GM23338 (cell line): ENCODE results near the gene KIF15. TPM values are rescaled to one million over a fixed set of nuclear protein-coding genes. Genes with fewer than 3 reads are reported as not detected.
A peak's percentile ranks its signal among the peaks of the same experiment; 100 is the strongest.

Experiments
- ATAC-seq: fragments of 200-7000 bp; cut with Tn5 transposase; 3 replicates; pipeline ENCODE4 v1.9.1; 2020
- DNase-seq: peaks from one replicate; pipeline ENCODE4 v3.0.0-alpha.2; 2015; ENCODE audit warnings: low spot score
- H2AFZ ChIP-seq: fragments of 200-600 bp; sonication (generic); 2 replicates; pipeline ENCODE4 v1.8.0; 2016; ENCODE audit warnings: antibody characterized with exemption, mild to moderate bottlenecking, moderate library complexity
- H3F3A ChIP-seq: fragments of 200-600 bp; sonication (generic); replicated peaks from 2 replicates; pipeline ENCODE4 v1.8.0; 2017; ENCODE audit warnings: antibody characterized with exemption, mixed run types, low read depth
- H3K27ac ChIP-seq: fragments of 200-600 bp; sonication (generic); 2 replicates; pipeline ENCODE4 v1.6.1; 2016; ENCODE audit warnings: low read depth
- H3K27me3 ChIP-seq: fragments of 200-600 bp; sonication (generic); 2 replicates; pipeline ENCODE4 v1.8.0; 2016; ENCODE audit warnings: mild to moderate bottlenecking, mixed run types, moderate library complexity; ENCODE audit not compliant: insufficient read depth
- H3K36me3 ChIP-seq: fragments of 200-600 bp; sonication (generic); 2 replicates; pipeline ENCODE4 v1.8.0; 2016; ENCODE audit warnings: mild to moderate bottlenecking; ENCODE audit not compliant: insufficient read depth
- H3K4me1 ChIP-seq: fragments of 200-600 bp; sonication (generic); 2 replicates; pipeline ENCODE4 v1.8.0; 2016; ENCODE audit warnings: mild to moderate bottlenecking, moderate library complexity; ENCODE audit not compliant: insufficient read depth
- H3K4me2 ChIP-seq: fragments of 200-600 bp; sonication (generic); 2 replicates; pipeline ENCODE4 v1.7.1; 2017; ENCODE audit warnings: mixed run types
- H3K4me3 ChIP-seq: fragments of 200-600 bp; sonication (generic); 2 replicates; pipeline ENCODE4 v1.6.1; 2016; ENCODE audit warnings: mixed run types
- H3K79me2 ChIP-seq: fragments of 200-600 bp; sonication (generic); replicated peaks from 2 replicates; pipeline ENCODE4 v1.8.0; 2017; ENCODE audit warnings: mild to moderate bottlenecking; ENCODE audit not compliant: insufficient read depth
- H3K9me2 ChIP-seq: fragments of 200-600 bp; sonication (generic); 2 replicates; pipeline ENCODE4 v1.8.0; 2017; ENCODE audit not compliant: insufficient read depth
- H4K20me1 ChIP-seq: fragments of 200-600 bp; sonication (generic); replicated peaks from 2 replicates; pipeline ENCODE4 v1.8.0; 2017; ENCODE audit warnings: mild to moderate bottlenecking; ENCODE audit not compliant: insufficient read depth
- H3K27ac Mint-ChIP-seq: 2 replicates; pipeline ENCODE4 v1.8.0; 2020; ENCODE audit warnings: inconsistent platforms, mild to moderate bottlenecking, moderate library complexity, mixed read lengths
- H3K27me3 Mint-ChIP-seq: 3 replicates; pipeline ENCODE4 v1.8.0; 2022; ENCODE audit warnings: low read depth, mild to moderate bottlenecking, moderate library complexity, mixed read lengths, inconsistent platforms; ENCODE audit not compliant: insufficient read depth, poor library complexity
- H3K36me3 Mint-ChIP-seq: 3 replicates; pipeline ENCODE4 v1.8.0; 2021; ENCODE audit warnings: low read depth, mild to moderate bottlenecking, inconsistent platforms, moderate library complexity, mixed read lengths
- H3K4me1 Mint-ChIP-seq: 3 replicates; pipeline ENCODE4 v1.8.0; 2020; ENCODE audit warnings: mild to moderate bottlenecking, inconsistent platforms, mixed read lengths
- H3K4me3 Mint-ChIP-seq: 3 replicates; pipeline ENCODE4 v1.8.0; 2021; ENCODE audit warnings: moderate library complexity, mild to moderate bottlenecking, inconsistent platforms, mixed read lengths
- H3K9me3 Mint-ChIP-seq: 3 replicates; pipeline ENCODE4 v1.8.0; 2020; ENCODE audit warnings: moderate library complexity, mild to moderate bottlenecking, inconsistent platforms, mixed read lengths
- EZH2 ChIP-seq: fragments of 200-600 bp; sonication (generic); IDR thresholded peaks from one replicate; pipeline ENCODE4 v1.8.0; 2017; ENCODE audit warnings: antibody characterized with exemption, mild to moderate bottlenecking, low read depth; ENCODE audit not compliant: unreplicated experiment
- EZH2phosphoT487 ChIP-seq: fragments of 200-600 bp; sonication (generic); IDR thresholded peaks from one replicate; pipeline ENCODE4 v1.8.1; 2018; ENCODE audit warnings: antibody characterized with exemption; ENCODE audit not compliant: unreplicated experiment
- JUNB ChIP-seq: IDR thresholded peaks from one replicate; pipeline ENCODE4 v1.6.1; 2016; ENCODE audit warnings: antibody characterized with exemption; ENCODE audit not compliant: unreplicated experiment
- NANOG ChIP-seq: IDR thresholded peaks from 2 replicates; pipeline ENCODE4 v1.6.1; 2016; ENCODE audit warnings: antibody characterized with exemption, borderline replicate concordance
- POLR2AphosphoS5 ChIP-seq: IDR thresholded peaks from 2 replicates; pipeline ENCODE4 v1.6.1; 2016; ENCODE audit warnings: antibody characterized with exemption, low read depth
- REST ChIP-seq: IDR thresholded peaks from one replicate; pipeline ENCODE4 v1.6.1; 2018; ENCODE audit warnings: antibody characterized with exemption; ENCODE audit not compliant: unreplicated experiment
- STAT1 ChIP-seq: IDR thresholded peaks from one replicate; pipeline ENCODE4 v1.6.1; 2016; ENCODE audit warnings: antibody characterized with exemption; ENCODE audit not compliant: unreplicated experiment
- ZNF114 ChIP-seq: fragments of 250-450 bp; sonication (Bioruptor Pico); IDR thresholded peaks from 2 replicates; pipeline ENCODE4 v1.5.0; 2020; ENCODE audit warnings: mild to moderate bottlenecking, moderate library complexity
- polyA plus RNA-seq: library from polyadenylated mRNA; unstranded; fragments of >200 nt; fragmentation: Nextera tagmentation; extraction: Ambion mirVana; gene quantifications from 2 replicates; pipeline ENCODE4 v1.2.1, GENCODE V29; 2016
- total RNA-seq: library from RNA; depleted of rRNA; stranded (reverse); fragments of >200 nt; shearing (Covaris generic); gene quantifications from 2 replicates; pipeline ENCODE4 v1.2.3, GENCODE V29; 2014
- TF ChIP-seq, protein P1 (sequence below), 2 experiments: fragments of 200-600 bp in 1 of 2; sonication (generic) in 1 of 2; conservative IDR thresholded peaks; 2 replicates each; pipeline versions ENCODE4 v1.5.1 to v1.6.1; 2016 to 2017; ENCODE audit warnings: antibody characterized with exemption in 2 of 2, low read depth in 2 of 2, mild to moderate bottlenecking in 2 of 2, moderate library complexity in 1 of 2

Gene KIF15
- total and polyA plus RNA-seq, 2 experiments from 2014 or later = 21.2 to 25.8 TPM

DNA sequence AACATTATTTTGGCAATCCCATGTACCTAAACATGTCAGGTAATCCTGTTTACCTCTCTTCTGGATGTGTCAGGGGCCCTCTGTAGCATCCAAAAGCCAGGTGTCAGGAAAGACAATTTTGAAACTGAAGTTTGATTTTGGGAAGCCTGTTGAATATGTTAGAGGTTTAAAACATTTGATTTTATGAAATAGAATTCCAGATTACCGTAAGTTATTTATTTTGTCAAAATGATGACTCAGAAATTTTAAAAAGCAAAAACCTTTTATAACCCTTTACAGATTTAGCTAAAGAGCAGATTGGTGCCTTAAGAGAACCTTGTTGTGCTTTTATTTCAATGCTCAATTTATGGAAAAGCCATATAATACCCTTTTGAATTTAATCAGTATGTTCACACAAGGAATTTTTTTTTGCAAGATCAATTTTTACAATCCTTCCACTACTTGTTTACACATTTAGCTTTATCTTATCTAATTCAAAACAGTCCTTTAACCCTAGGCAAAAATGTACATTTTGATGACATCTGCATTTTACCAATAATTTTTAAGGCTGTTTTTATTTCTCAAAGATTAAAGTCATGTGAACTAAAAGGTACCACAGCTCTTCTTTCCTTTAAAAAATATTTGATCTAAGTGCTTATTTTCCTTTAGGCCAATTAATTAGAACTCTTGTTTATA, 10.0 kb downstream of the KIF15 start:
- Histone ChIP-seq H3K36me3 (peaks cover 60% of the 10 kb centered on the region), H3K9me2 (no peaks in the 10 kb centered on the region), H3K4me2 (no peak overlapping the region), H3K27me3 (no peaks in the 10 kb centered on the region), H2AFZ (no peak overlapping the region), H4K20me1 (no peaks in the 10 kb centered on the region; the same call in 1 of the 2 replicates), H3K4me3 (no peak overlapping the region; the same call in 1 of the 2 replicates), H3K27ac (no peak overlapping the region), H3K79me2 (peaks cover 76% of the 10 kb centered on the region), H3F3A (no peaks in the 10 kb centered on the region), H3K4me1 (no peaks in the 10 kb centered on the region)
- Mint-ChIP-seq H3K4me1 (no peaks in the 10 kb centered on the region), H3K36me3 (peaks cover 96% of the 10 kb centered on the region), H3K27ac (no peak overlapping the region), H3K9me3 (peaks cover 72% of the 10 kb centered on the region), H3K4me3 (no peak overlapping the region), H3K27me3 (peaks cover 2% of the 10 kb centered on the region)
- ATAC-seq (no peak), DNase-seq (no peak)
- TF ChIP-seq STAT1 (no peak), POLR2AphosphoS5 (no peak), EZH2phosphoT487 (no peak)
- TF ChIP-seq, protein P1, sequence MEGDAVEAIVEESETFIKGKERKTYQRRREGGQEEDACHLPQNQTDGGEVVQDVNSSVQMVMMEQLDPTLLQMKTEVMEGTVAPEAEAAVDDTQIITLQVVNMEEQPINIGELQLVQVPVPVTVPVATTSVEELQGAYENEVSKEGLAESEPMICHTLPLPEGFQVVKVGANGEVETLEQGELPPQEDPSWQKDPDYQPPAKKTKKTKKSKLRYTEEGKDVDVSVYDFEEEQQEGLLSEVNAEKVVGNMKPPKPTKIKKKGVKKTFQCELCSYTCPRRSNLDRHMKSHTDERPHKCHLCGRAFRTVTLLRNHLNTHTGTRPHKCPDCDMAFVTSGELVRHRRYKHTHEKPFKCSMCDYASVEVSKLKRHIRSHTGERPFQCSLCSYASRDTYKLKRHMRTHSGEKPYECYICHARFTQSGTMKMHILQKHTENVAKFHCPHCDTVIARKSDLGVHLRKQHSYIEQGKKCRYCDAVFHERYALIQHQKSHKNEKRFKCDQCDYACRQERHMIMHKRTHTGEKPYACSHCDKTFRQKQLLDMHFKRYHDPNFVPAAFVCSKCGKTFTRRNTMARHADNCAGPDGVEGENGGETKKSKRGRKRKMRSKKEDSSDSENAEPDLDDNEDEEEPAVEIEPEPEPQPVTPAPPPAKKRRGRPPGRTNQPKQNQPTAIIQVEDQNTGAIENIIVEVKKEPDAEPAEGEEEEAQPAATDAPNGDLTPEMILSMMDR (conservative IDR thresholded peaks at IDR 0.05; ENCODE audit: low read depth in 2 of 2) = no peak

GRCh38 chr3:44772099-44772442, 10.5 kb downstream of the KIF15 start:
- Histone ChIP-seq H2AFZ (no peak overlapping the region), H3K4me3 (no peak overlapping the region), H3K9me2 (no peaks in the 10 kb centered on the region), H3K27me3 (no peaks in the 10 kb centered on the region), H3K27ac (no peak overlapping the region), H3F3A (no peaks in the 10 kb centered on the region), H3K36me3 (peaks cover 62% of the 10 kb centered on the region), H3K79me2 (peaks cover 71% of the 10 kb centered on the region), H3K4me2 (no peak overlapping the region), H3K4me1 (no peaks in the 10 kb centered on the region), H4K20me1 (no peaks in the 10 kb centered on the region; the same call in 1 of the 2 replicates)
- Mint-ChIP-seq H3K4me1 (no peaks in the 10 kb centered on the region), H3K27me3 (no peaks in the 10 kb centered on the region), H3K4me3 (no peak overlapping the region), H3K9me3 (peaks cover 66% of the 10 kb centered on the region), H3K36me3 (peaks cover 93% of the 10 kb centered on the region), H3K27ac (no peak overlapping the region)
- ATAC-seq (no peak), DNase-seq (peak; percentile 16)
- no peak for TF ChIP-seq NANOG
- TF ChIP-seq EZH2 = no peak
- TF ChIP-seq POLR2AphosphoS5 = no peak

GRCh38 chr3:44782891-44783290, 21.3 kb downstream of the KIF15 start:
- Histone ChIP-seq H3F3A (no peaks in the 10 kb centered on the region), H3K4me2 (no peak overlapping the region), H3K36me3 (peaks cover 15% of the 10 kb centered on the region; the same call in 1 of the 2 replicates), H4K20me1 (0 out of 2 replicates have a peak, but pooled peaks cover 3% of the 10 kb centered on the region), H2AFZ (no peak overlapping the region), H3K27me3 (no peaks in the 10 kb centered on the region), H3K9me2 (no peaks in the 10 kb centered on the region), H3K27ac (no peak overlapping the region), H3K79me2 (no peaks in the 10 kb centered on the region), H3K4me1 (no peaks in the 10 kb centered on the region), H3K4me3 (no peak overlapping the region)
- Mint-ChIP-seq H3K4me1 (no peaks in the 10 kb centered on the region), H3K27ac (no peak overlapping the region), H3K4me3 (no peak overlapping the region), H3K36me3 (peaks cover 57% of the 10 kb centered on the region), H3K9me3 (no peaks in the 10 kb centered on the region), H3K27me3 (no peaks in the 10 kb centered on the region)
- DNase-seq = no peak
- no peak for ATAC-seq
- no peak for TF ChIP-seq EZH2
- TF ChIP-seq STAT1 = no peak
- no peak for TF ChIP-seq EZH2phosphoT487
- TF ChIP-seq REST = no peak
- TF ChIP-seq POLR2AphosphoS5 = no peak
- no peak for TF ChIP-seq JUNB
- TF ChIP-seq ZNF114 = no peak
